H1 (cell line): Measurements from ENCODE around the gene SPEM1. TPM values are rescaled to one million over a fixed set of nuclear protein-coding genes. Genes with fewer than 3 reads are reported as not detected.

ENCODE experiments used
- BRCA1 ChIP-seq: IDR thresholded peaks from 2 replicates; pipeline ENCODE4 v1.6.1; 2012; ENCODE audit warnings: low read depth, low read length, improper control_type of control experiment
- GTF2F1 ChIP-seq: IDR thresholded peaks from 2 replicates; pipeline ENCODE4 v1.6.1; 2012; ENCODE audit warnings: low read depth, low read length, improper control_type of control experiment, borderline replicate concordance
- HDAC6 ChIP-seq: IDR thresholded peaks from one replicate; pipeline ENCODE4 v1.7.1; 2012; ENCODE audit warnings: low read depth, mild to moderate bottlenecking, inconsistent platforms, low read length, moderate library complexity
- JUND ChIP-seq: IDR thresholded peaks from 2 replicates; pipeline ENCODE4 v1.6.1; 2011; ENCODE audit warnings: mild to moderate bottlenecking, improper control_type of control experiment, low read length
- KDM5A ChIP-seq: fragments of 200-600 bp; IDR thresholded peaks from 2 replicates; pipeline ENCODE4 v1.7.1; 2012; ENCODE audit warnings: mild to moderate bottlenecking, low read length, inconsistent platforms, mixed read lengths
- POLR2A ChIP-seq, 2 experiments: IDR thresholded peaks; 1 replicate in 1 of 2; 2 replicates in 1 of 2; pipeline ENCODE4 v1.6.1; 2011; ENCODE audit warnings: low read depth in 2 of 2, low read length in 2 of 2, mild to moderate bottlenecking in 2 of 2; ENCODE audit errors: control extremely low read depth in 1 of 2
- RAD21 ChIP-seq, 2 experiments: IDR thresholded peaks in 1 of 2; conservative IDR thresholded peaks in 1 of 2; 2 replicates each; pipeline ENCODE4 v1.6.1; 2011; ENCODE audit warnings: low read depth in 2 of 2, low read length in 2 of 2, improper control_type of control experiment in 1 of 2, inconsistent platforms in 1 of 2, mild to moderate bottlenecking in 1 of 2, moderate library complexity in 1 of 2
- SUZ12 ChIP-seq: fragments of 200-600 bp; sonication (generic); IDR thresholded peaks from 2 replicates; pipeline ENCODE4 v1.6.1; 2012; ENCODE audit warnings: mild to moderate bottlenecking, inconsistent platforms, low read length, moderate library complexity, mixed read lengths
- YY1 ChIP-seq: IDR thresholded peaks from 2 replicates; pipeline ENCODE4 v1.6.1; 2011; ENCODE audit warnings: low read depth, mild to moderate bottlenecking, low read length
- polyA plus RNA-seq, 7 experiments: library from polyadenylated mRNA; depleted of rRNA in 3 of 7; stranded (reverse) in 5 of 7; unstranded in 2 of 7; fragments of >200 nt in 5 of 7; fragments of 200-250 nt in 2 of 7; gene quantifications; 1 replicate in 5 of 7; 2 replicates in 1 of 7; 4 replicates in 1 of 7; pipeline versions ENCODE4 v1.2.1 to v1.2.3, GENCODE V29; 2011 to 2013; ENCODE audit warnings: missing spikeins in 2 of 7, mixed read lengths in 2 of 7
- total RNA-seq: library from RNA; stranded (reverse); fragmentation: NEBNext Ultra II Directional; extraction: Animal tissue kit (Norgen Biotek cat#: 25700); gene quantifications from 2 replicates; pipeline ENCODE4 v1.2.1, GENCODE V29; 2021
- TF ChIP-seq, protein P1 (sequence below): fragments of 300-600 bp; sonication (generic); IDR thresholded peaks from 2 replicates; pipeline ENCODE4 v1.7.1; 2012; ENCODE audit warnings: low read length, moderate library complexity, mild to moderate bottlenecking, inconsistent platforms; ENCODE audit not compliant: insufficient replicate concordance

SPEM1 gene
- total and polyA plus RNA-seq, 2 of the 8 experiments (the other 6 are each of a cell fraction or from before 2014, with no cell fraction given) = not detected

DNA sequence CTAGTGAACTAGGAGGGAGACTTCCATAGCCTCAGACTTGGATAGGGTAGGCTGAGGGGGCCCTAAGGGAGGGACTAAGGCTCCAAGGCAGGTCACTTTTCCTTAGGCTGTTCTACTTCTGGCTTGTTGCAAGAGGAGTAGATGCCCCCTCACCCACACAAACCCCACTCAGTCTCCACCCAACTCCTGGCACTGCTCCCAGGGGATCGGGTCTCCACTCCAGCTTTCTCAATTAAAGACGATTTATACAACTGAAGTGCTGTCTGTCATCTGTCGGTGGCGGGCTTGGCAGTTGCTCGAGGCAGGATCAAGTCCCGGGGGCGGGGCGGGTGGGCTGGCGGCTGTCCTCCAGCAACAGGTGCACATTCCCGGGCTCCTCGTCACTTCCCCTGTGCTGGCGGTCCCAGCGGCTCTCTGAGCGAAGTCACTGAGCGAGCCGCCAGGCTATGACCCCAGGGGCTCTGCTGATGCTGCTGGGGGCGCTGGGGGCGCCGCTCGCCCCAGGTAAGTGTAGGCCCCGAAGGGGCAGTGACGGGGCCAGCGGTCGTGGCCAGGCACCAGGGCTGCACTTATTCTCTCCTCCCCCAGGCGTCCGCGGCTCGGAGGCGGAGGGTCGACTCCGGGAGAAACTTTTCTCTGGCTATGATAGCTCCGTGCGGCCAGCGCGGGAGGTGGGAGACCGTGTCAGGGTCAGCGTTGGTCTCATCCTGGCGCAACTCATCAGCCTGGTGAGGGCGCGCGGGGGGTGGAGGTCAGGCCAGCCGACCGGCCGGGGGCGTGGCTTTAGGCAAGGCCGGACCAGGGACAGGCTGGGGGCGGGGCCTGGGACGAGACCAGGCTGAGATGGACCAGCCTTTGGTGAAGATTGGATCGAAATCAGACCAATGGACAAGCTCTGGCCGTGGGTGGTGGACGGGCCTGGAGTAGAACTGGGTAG is 24.8 kb downstream of the SPEM1 start, which contains the start of gene CHRNB1 (continued):
- TF ChIP-seq, protein P1, sequence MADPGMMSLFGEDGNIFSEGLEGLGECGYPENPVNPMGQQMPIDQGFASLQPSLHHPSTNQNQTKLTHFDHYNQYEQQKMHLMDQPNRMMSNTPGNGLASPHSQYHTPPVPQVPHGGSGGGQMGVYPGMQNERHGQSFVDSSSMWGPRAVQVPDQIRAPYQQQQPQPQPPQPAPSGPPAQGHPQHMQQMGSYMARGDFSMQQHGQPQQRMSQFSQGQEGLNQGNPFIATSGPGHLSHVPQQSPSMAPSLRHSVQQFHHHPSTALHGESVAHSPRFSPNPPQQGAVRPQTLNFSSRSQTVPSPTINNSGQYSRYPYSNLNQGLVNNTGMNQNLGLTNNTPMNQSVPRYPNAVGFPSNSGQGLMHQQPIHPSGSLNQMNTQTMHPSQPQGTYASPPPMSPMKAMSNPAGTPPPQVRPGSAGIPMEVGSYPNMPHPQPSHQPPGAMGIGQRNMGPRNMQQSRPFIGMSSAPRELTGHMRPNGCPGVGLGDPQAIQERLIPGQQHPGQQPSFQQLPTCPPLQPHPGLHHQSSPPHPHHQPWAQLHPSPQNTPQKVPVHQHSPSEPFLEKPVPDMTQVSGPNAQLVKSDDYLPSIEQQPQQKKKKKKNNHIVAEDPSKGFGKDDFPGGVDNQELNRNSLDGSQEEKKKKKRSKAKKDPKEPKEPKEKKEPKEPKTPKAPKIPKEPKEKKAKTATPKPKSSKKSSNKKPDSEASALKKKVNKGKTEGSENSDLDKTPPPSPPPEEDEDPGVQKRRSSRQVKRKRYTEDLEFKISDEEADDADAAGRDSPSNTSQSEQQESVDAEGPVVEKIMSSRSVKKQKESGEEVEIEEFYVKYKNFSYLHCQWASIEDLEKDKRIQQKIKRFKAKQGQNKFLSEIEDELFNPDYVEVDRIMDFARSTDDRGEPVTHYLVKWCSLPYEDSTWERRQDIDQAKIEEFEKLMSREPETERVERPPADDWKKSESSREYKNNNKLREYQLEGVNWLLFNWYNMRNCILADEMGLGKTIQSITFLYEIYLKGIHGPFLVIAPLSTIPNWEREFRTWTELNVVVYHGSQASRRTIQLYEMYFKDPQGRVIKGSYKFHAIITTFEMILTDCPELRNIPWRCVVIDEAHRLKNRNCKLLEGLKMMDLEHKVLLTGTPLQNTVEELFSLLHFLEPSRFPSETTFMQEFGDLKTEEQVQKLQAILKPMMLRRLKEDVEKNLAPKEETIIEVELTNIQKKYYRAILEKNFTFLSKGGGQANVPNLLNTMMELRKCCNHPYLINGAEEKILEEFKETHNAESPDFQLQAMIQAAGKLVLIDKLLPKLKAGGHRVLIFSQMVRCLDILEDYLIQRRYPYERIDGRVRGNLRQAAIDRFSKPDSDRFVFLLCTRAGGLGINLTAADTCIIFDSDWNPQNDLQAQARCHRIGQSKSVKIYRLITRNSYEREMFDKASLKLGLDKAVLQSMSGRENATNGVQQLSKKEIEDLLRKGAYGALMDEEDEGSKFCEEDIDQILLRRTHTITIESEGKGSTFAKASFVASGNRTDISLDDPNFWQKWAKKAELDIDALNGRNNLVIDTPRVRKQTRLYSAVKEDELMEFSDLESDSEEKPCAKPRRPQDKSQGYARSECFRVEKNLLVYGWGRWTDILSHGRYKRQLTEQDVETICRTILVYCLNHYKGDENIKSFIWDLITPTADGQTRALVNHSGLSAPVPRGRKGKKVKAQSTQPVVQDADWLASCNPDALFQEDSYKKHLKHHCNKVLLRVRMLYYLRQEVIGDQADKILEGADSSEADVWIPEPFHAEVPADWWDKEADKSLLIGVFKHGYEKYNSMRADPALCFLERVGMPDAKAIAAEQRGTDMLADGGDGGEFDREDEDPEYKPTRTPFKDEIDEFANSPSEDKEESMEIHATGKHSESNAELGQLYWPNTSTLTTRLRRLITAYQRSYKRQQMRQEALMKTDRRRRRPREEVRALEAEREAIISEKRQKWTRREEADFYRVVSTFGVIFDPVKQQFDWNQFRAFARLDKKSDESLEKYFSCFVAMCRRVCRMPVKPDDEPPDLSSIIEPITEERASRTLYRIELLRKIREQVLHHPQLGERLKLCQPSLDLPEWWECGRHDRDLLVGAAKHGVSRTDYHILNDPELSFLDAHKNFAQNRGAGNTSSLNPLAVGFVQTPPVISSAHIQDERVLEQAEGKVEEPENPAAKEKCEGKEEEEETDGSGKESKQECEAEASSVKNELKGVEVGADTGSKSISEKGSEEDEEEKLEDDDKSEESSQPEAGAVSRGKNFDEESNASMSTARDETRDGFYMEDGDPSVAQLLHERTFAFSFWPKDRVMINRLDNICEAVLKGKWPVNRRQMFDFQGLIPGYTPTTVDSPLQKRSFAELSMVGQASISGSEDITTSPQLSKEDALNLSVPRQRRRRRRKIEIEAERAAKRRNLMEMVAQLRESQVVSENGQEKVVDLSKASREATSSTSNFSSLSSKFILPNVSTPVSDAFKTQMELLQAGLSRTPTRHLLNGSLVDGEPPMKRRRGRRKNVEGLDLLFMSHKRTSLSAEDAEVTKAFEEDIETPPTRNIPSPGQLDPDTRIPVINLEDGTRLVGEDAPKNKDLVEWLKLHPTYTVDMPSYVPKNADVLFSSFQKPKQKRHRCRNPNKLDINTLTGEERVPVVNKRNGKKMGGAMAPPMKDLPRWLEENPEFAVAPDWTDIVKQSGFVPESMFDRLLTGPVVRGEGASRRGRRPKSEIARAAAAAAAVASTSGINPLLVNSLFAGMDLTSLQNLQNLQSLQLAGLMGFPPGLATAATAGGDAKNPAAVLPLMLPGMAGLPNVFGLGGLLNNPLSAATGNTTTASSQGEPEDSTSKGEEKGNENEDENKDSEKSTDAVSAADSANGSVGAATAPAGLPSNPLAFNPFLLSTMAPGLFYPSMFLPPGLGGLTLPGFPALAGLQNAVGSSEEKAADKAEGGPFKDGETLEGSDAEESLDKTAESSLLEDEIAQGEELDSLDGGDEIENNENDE = no peak
- TF ChIP-seq KDM5A (no peak), YY1 (no peak), BRCA1 (no peak), HDAC6 (no peak), GTF2F1 (no peak), POLR2A (IDR thresholded peaks at IDR 0.05; ENCODE audit: control extremely low read depth in 1 of 2, low read depth in 2 of 2, low read length in 2 of 2) (no peak), JUND (0 out of 2 replicates have a peak, but pooled peaks have one; percentile 15), RAD21 (IDR thresholded peaks at IDR 0.05 in 1 of 2, conservative IDR thresholded peaks at IDR 0.05 in 1 of 2; ENCODE audit: low read depth in 2 of 2, low read length in 2 of 2) (no peak), SUZ12 (no peak)
